ENCODE measurements around the gene DUSP3.

DUSP3 gene

DNA sequence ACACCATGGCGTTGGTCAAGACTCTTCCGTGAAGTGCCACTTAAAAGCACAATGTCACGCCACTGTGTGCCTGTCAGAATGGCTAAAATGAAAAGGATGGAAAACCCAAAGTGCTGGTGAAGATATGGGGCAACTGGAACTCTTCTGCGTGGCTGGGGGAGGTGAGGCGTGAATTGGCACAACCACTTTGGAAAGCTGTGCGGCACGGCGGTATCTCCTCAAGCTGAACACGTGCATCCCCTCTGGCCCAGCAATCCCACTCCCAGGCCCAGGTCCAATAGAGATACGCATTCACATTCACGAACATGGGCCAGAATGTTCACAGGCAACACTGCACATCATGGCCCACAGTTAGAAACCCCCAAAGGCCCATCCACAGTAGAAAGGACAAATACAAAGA lies 8.9 kb downstream of the DUSP3 start:
- DNase-seq (ENCODE audit: low read depth in 1 of 2, low spot score in 1 of 2): no peak

- no peak for DNase-seq (ENCODE audit: low read depth in 1 of 2, low spot score in 1 of 2)
These were observed 9.4 kb downstream of the DUSP3 start for GRCh38 chr17:43769426-43769825.

- no peak for DNase-seq (ENCODE audit: low read depth in 1 of 2, low spot score in 1 of 2)
These were observed 9.8 kb downstream of the DUSP3 start for GRCh38 chr17:43768943-43769342.

DNA sequence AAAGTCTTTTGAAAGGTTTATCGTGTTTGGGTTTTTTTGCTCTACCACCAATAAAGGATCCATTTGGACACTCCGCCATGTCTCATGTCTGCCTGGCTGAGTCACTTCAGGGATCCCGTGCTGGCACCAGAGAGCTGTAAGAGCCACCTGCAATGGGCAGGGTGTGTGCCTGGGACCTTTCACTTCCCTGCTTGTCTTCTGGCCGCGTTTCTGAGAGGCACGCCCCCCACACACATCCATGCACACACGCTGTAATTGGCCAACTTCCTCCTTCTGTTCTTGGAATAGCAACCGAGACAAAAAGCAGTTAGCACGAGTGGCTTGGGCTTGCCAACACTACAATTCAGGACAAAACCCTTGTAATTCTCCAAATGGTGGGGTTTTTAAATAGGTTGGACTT lies 10.4 kb downstream of the DUSP3 start:
- DNase-seq (ENCODE audit: low read depth in 1 of 2, low spot score in 1 of 2): no peak

DNA sequence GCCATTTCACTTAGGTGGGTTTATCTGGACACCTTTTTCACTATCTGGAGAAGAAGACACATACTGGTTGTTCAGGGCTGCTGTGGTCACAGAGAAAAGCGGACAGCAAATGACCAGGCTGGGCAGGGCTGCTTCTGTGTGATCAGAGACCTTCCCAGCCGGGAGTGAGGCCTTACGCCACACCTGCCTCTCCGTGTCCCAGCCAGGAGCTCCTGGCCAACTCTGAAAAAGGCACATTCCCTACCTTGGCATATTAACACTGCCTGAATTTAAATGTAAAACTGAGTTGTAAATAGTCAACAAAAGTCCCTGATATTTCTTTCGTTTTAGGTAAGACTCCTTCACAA lies 11.1 kb downstream of the DUSP3 start:
- DNase-seq (ENCODE audit: low read depth in 1 of 2, low spot score in 1 of 2): no peak

GRCh38 chr17:43767053-43767712 lies 11.6 kb downstream of the DUSP3 start:
- DNase-seq (ENCODE audit: low read depth in 1 of 2, low spot score in 1 of 2): no peak

DNA sequence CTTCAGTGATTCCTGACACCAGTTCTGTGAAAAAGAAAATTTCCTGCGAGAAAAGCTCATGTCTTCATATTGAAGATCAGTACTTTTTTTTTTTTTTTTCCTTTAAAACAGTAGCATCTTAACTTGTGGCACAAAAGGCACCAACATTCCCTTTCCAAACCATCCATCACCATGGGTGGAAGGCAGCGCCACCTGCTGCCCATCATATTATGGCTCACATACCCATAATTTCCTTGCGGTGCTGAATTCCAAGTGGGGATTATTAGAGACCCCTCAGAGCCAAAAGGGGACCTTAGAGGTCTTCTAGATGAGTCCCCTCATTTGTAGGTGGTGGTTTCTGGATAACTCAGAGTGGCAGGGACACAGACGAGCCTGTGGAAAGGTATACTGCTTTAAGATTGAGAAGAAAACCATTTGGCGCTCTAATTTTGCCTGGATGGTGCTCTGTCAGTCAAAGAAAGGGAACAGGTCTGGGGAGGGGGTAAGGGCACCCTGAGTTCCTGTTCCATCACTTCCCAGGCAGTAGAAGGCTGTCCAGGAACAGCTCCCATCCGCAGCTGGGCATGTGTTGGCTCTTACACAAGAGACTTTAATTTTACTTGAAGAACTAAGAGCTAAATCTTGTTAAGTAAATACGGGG lies 12.2 kb downstream of the DUSP3 start:
- peak; percentile 19 to 31 for DNase-seq (ENCODE audit: low read depth in 1 of 2, low spot score in 1 of 2)

DNA sequence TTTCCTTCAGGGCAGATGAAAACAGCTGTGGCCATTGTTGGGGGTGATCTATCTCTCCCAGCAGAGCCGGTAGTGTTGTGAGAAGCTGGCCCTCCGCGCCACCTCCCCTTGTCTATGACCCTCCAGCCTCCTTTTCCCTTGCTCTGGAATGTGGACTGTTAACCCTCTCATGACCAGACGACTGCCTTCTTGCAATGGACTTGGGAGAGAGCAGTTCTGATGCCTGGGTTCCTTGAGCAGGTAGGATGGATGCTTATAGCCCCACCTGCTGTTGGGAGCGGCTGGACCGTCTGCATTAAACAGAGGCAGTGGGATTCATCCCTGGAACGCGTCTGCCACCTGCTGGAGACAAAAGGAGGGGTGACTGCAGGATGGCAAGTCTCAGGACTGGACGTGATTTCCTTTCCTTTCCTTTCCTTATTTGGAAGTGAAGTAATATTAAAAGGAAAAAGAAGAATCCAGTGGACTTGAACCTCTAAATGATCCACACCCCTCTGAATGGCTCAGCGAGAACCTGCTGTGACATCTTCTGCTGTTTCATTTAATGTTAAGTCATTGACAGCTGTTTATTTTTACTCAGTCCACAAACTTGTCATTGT lies 18.4 kb downstream of the DUSP3 start:
- peak; percentile 76 to 86 for DNase-seq (ENCODE audit: low read depth in 1 of 2, low spot score in 1 of 2)

DNA sequence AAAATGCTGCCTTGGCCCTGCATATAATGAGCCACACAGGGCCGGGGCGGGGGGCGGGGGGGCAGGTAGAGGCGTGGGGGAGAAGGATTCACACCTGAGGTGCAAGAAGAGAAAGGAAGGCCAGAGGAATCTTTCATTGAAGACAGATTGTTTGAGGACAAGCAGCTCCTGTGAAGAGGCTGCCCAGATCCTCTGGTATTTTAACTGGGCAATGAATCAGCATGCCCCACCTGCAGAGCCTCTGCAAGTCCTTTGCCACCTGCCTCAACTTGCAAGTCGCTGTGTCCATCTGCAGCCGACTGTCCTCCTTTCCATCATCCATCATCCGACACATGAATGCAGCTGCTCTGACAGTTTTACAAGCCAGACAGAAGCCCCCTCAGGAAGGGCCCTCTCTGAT lies 18.9 kb downstream of the DUSP3 start:
- DNase-seq (ENCODE audit: low read depth in 1 of 2, low spot score in 1 of 2): no peak

GRCh38 chr17:43758497-43759174 lies 20.1 kb downstream of the DUSP3 start, which contains the start of gene SOST:
TSS of gene SOST (minus strand) at chr17:43758791. CDS start at chr17:43758741, 50 bp downstream.
- DNase-seq (ENCODE audit: low read depth in 1 of 2, low spot score in 1 of 2): no peak

DNA sequence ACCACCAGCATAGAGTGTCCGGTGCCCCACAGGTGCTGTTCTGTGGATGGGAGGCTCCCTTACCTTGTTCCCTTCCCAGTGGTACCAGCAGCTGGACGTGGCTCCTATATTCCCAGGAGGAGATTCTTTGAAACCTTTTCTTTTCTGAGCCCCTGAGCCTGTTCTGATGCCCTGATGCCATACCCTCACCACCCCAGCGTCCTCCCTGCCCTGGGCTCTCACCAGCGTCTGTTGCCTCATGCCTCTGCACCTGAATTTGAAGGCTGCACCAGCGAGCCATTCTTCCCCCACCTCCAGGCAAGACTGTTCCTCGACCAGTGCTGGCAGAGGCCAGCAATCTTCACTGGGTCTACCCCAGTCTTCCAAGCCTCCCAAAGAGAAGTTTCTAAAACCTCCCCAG lies 20.7 kb downstream of the DUSP3 start:
- no peak for DNase-seq (ENCODE audit: low read depth in 1 of 2, low spot score in 1 of 2)

- DNase-seq (ENCODE audit: low read depth in 1 of 2, low spot score in 1 of 2): no peak
These were observed 21.6 kb downstream of the DUSP3 start for GRCh38 chr17:43757171-43757660.

GRCh38 chr17:43756201-43756600 lies 22.6 kb downstream of the DUSP3 start:
- no peak for DNase-seq (ENCODE audit: low read depth in 1 of 2, low spot score in 1 of 2)

GRCh38 chr17:43755389-43755875 lies 23.3 kb downstream of the DUSP3 start:
- DNase-seq (ENCODE audit: low read depth in 1 of 2, low spot score in 1 of 2): no peak

DNA sequence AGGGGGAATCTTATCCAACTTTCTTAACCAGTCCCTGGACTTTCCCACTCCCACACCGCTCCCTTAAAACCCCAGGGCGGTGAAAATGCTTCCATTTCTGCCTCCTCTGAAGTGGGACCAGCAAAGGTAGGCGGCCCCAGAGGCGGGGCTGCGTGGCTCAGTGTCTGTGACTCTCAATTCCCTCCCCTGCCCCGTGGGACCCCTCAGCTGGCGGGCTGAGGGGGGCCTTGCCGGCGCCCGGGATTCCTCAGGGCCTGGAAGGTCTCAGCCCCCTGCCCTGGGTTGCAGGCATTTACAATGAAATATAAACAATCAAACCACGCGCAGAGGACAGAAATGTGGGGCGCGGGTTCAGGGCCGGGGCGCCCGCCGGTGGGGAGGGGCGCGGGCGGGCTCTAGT lies 23.8 kb downstream of the DUSP3 start:
- DNase-seq (ENCODE audit: low read depth in 1 of 2, low spot score in 1 of 2): no peak

DNA sequence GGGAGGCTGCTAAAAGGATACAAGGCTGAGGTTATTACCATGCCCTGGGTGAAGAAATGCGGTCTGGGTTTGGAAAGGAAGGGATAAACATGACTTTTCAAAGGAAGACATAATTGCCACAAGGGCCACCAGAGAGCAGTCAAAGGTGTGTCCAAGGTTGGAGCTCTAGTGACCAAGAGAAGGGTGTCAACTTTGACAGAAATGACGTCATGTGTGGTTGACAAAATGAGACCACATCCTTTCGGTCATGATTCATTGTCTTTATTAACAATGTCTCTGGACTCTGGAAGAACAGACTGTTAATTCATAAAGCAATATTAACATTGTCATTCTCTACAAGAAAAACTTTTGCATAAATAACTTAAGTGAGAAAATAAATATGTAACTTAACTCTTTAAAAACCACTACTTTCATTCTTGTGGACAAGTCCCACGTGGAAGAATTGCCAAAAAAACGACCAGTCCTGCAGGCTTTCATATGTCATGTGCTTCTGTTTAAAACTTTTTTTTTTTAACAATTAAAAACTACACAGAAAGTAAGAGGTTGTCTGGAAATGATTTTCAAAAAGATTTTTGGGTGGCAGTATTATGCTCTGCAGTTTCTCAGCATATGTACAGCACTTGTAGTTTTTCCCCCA lies 25.2 kb downstream of the DUSP3 start:
- no peak for DNase-seq (ENCODE audit: low read depth in 1 of 2, low spot score in 1 of 2)

DNA sequence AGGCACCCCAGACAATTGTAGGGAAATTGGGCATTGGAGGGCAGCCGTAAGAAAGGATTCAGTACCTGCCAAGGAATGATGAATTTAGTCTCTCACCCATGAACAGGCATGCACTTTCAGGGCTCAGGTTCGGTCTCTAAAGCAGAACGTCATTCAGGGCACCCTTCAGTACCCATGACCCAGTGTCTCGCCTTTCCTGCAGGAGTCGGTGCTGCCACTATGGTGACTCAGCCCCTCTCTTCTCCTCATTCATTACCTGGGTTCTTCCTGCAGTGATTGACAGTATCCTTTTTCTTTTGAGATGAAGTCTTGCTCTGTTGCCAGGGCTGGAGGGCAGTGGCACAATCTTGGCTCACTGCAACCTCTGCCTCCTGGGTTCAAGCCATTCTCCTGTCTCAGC lies 28.6 kb downstream of the DUSP3 start:
- DNase-seq (ENCODE audit: low read depth in 1 of 2, low spot score in 1 of 2): no peak

DNA sequence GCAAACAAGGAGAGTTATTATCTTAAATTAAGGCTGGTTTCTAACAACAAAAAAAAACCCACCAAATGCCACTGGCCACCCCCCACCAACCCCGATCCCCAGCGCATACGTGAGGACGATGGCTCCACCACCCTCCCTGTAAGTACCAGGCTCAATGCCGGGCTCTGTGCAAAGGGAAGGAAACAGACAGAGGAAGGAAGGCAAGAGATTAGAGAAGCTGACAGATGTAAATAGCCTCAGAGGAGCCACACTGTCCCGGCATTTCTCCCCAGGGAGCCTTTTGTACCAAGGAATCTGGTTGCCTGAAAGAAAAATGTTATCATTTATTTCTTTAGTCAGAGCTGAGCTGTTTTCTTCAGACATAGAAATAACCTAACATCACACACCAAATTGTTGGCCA lies 33.2 kb downstream of the DUSP3 start:
- no peak for DNase-seq (ENCODE audit: low read depth in 1 of 2, low spot score in 1 of 2)

DNA sequence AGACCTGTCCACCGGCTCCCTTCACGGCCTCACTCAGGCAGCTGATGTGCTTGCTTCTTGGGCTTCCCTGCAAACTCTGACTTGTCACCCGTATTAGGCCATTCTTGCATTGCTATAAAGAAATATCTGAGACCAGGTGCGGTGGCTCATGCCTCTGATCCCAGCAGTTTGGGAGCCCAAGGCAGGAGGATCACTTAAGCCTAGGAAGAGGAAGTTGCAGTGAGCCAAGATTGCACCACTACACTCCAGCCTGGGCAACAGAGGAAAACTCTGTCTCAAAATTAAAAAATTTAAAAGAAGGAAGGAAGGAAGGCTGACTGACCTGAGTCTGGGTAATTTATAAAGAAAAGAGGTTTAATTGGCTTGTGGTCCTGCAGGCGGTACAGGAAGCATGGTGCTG lies 37.1 kb downstream of the DUSP3 start:
- DNase-seq (ENCODE audit: low read depth in 1 of 2, low spot score in 1 of 2): no peak

GRCh38 chr17:43740541-43740940 lies 38.2 kb downstream of the DUSP3 start:
- DNase-seq (ENCODE audit: low read depth in 1 of 2, low spot score in 1 of 2): no peak

DNA sequence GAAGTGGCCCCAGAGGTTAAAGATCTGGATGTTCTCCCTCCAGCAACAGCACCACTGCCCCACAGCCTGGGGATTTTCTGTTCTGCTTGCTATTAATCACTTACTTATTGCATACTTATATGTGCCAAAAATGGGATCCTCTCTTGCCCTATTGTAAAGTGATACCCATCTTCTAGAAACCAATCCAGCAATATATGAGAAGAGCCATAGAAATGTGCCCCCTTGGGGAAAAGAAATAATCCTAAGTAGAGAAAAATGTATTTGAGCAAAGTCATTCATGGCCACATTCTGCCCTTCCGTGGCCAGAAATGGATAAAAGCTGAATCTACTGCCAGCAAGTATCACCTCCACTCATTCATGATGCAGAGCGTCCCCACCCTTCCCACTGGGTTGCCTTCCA lies 41.1 kb downstream of the DUSP3 start:
- no peak for DNase-seq (ENCODE audit: low read depth in 1 of 2, low spot score in 1 of 2)

All from activated T-helper 1 cell treated with anti-CD3 and anti-CD28 coated beads, Interleukin-2, amount 50 U/mL, for 16 hours (primary cell).